Liver (tissue), 10 donors: ENCODE measurements around the gene OGFR. TPM values are rescaled to one million over a fixed set of nuclear protein-coding genes. Genes with fewer than 3 reads are reported as not detected.
A peak's percentile ranks its signal among the peaks of the same experiment; 100 is the strongest.

Source experiments
- DNase-seq: peaks from one replicate; pipeline ENCODE4 v3.0.0-alpha.2; 2017; ENCODE audit warnings: low spot score
- H3K27ac ChIP-seq, 2 donors: one replicate each; pipeline ENCODE4 v1.7.0; 2013; ENCODE audit warnings: inconsistent platforms in 2 of 2, low read length in 2 of 2, control low read depth in 1 of 2, low read depth in 1 of 2, mild to moderate bottlenecking in 1 of 2
- H3K27me3 ChIP-seq, 4 donors: one replicate each; pipeline versions ENCODE4 v1.6.1 to v1.7.0; 2013; ENCODE audit warnings: low read length in 3 of 4, inconsistent platforms in 1 of 4, mild to moderate bottlenecking in 1 of 4, moderate library complexity in 1 of 4; ENCODE audit not compliant: control insufficient read depth in 4 of 4, insufficient read depth in 4 of 4
- H3K36me3 ChIP-seq, 4 donors: one replicate each; pipeline versions ENCODE4 v1.6.1 to v1.7.0; 2013; ENCODE audit warnings: low read length in 3 of 4, mild to moderate bottlenecking in 3 of 4, low read depth in 1 of 4, moderate library complexity in 1 of 4; ENCODE audit not compliant: control insufficient read depth in 4 of 4, insufficient read depth in 3 of 4
- H3K4me1 ChIP-seq, 4 donors: one replicate each; pipeline versions ENCODE4 v1.6.1 to v1.7.0; 2013; ENCODE audit warnings: low read length in 3 of 4, mild to moderate bottlenecking in 3 of 4, moderate library complexity in 1 of 4; ENCODE audit not compliant: control insufficient read depth in 4 of 4, insufficient read depth in 4 of 4
- H3K4me3 ChIP-seq, 3 donors: one replicate each; pipeline versions ENCODE4 v1.6.1 to v1.7.0; 2013; ENCODE audit warnings: low read length in 3 of 3, control low read depth in 1 of 3, low read depth in 1 of 3, mild to moderate bottlenecking in 1 of 3
- H3K9ac ChIP-seq, 2 donors: one replicate each; pipeline ENCODE4 v1.7.0; 2013; ENCODE audit warnings: low read length in 2 of 2, mild to moderate bottlenecking in 2 of 2, moderate library complexity in 2 of 2, control low read depth in 1 of 2, low read depth in 1 of 2
- H3K9me3 ChIP-seq, 4 donors: one replicate each; pipeline versions ENCODE4 v1.6.1 to v1.7.0; 2013; ENCODE audit warnings: low read length in 3 of 4; ENCODE audit not compliant: control insufficient read depth in 4 of 4
- ATF3 ChIP-seq: IDR thresholded peaks from 2 replicates; pipeline ENCODE4 v1.6.1; 2016; ENCODE audit warnings: antibody characterized with exemption
- FOXA2 ChIP-seq: IDR thresholded peaks from 2 replicates; pipeline ENCODE4 v1.6.1; 2016; ENCODE audit warnings: antibody characterized with exemption
- GABPA ChIP-seq, 2 donors: IDR thresholded peaks in 1 of 2; conservative IDR thresholded peaks in 1 of 2; 2 replicates each; pipeline ENCODE4 v1.6.1; 2016; ENCODE audit warnings: antibody characterized with exemption in 2 of 2, mild to moderate bottlenecking in 1 of 2, moderate library complexity in 1 of 2
- HNF4A ChIP-seq, 2 donors: conservative IDR thresholded peaks; 2 replicates each; pipeline ENCODE4 v1.6.1; 2016; ENCODE audit warnings: antibody characterized with exemption in 2 of 2, mild to moderate bottlenecking in 2 of 2
- HNF4G ChIP-seq: IDR thresholded peaks from 2 replicates; pipeline ENCODE4 v1.6.1; 2016; ENCODE audit warnings: antibody characterized with exemption
- JUND ChIP-seq, 2 donors: IDR thresholded peaks; 2 replicates each; pipeline ENCODE4 v1.6.1; 2016; ENCODE audit warnings: antibody characterized with exemption in 2 of 2
- MAX ChIP-seq: IDR thresholded peaks from 2 replicates; pipeline ENCODE4 v1.6.1; 2016; ENCODE audit warnings: antibody characterized with exemption
- NR2F2 ChIP-seq: IDR thresholded peaks from 2 replicates; pipeline ENCODE4 v1.6.1; 2016; ENCODE audit warnings: antibody characterized with exemption
- RAD21 ChIP-seq, 2 donors: IDR thresholded peaks; 2 replicates each; pipeline ENCODE4 v1.6.1; 2016; ENCODE audit warnings: antibody characterized with exemption in 2 of 2, mild to moderate bottlenecking in 2 of 2
- REST ChIP-seq: IDR thresholded peaks from 2 replicates; pipeline ENCODE4 v1.6.1; 2016; ENCODE audit warnings: antibody characterized with exemption, mild to moderate bottlenecking
- RXRA ChIP-seq, 2 donors: IDR thresholded peaks; 2 replicates each; pipeline ENCODE4 v1.6.1; 2017 to 2018; ENCODE audit warnings: antibody characterized with exemption in 2 of 2, mild to moderate bottlenecking in 1 of 2
- SP1 ChIP-seq: IDR thresholded peaks from 2 replicates; pipeline ENCODE4 v1.6.1; 2018; ENCODE audit warnings: antibody characterized with exemption, mild to moderate bottlenecking
- TAF1 ChIP-seq: conservative IDR thresholded peaks from 2 replicates; pipeline ENCODE4 v1.6.1; 2016; ENCODE audit warnings: antibody characterized with exemption, mild to moderate bottlenecking
- YY1 ChIP-seq: IDR thresholded peaks from 2 replicates; pipeline ENCODE4 v1.6.1; 2016; ENCODE audit warnings: antibody characterized with exemption, mild to moderate bottlenecking
- WGBS: extraction: QIAGEN DNeasy Blood & Tissue Kit; methylation state at CpG from one replicate; pipeline ENCODE4 v1.1.7; 2013; 5-methylcytosine and 5-hydroxymethylcytosine counted together
- polyA plus RNA-seq, 2 donors: library from polyadenylated mRNA; stranded (reverse) in 1 of 2; unstranded in 1 of 2; fragments of 200-250 nt in 1 of 2; fragments of >200 nt in 1 of 2; fragmentation: Nextera tagmentation in 1 of 2; extraction: Ambion mirVana in 1 of 2; gene quantifications; one replicate each; pipeline versions ENCODE4 v1.2.1 to v1.2.3, GENCODE V29; 2013 to 2015
- small RNA-seq: library from RNA; depleted of rRNA; stranded (forward); fragments of <200 nt; gene quantifications from one replicate; pipeline ENCODE3, GENCODE V24; 2014
- total RNA-seq, 2 donors: library from RNA; depleted of rRNA; stranded (reverse); fragments of >200 nt; gene quantifications; one replicate each; pipeline ENCODE4 v1.2.3, GENCODE V29; 2014
- TF ChIP-seq, protein P1 (sequence below): IDR thresholded peaks from 2 replicates; pipeline ENCODE4 v1.6.1; 2016; ENCODE audit warnings: antibody characterized with exemption
- donor health status: healthy.
- donor health status: healthy.
- donor health status: healthy.
- donor health status: healthy.
- donor health status: healthy.

Gene OGFR
- total and polyA plus RNA-seq, 4 donors: 5.9 to 59.4 (median 29.4) TPM

- no peak for TF ChIP-seq JUND (IDR thresholded peaks at IDR 0.05)
- TF ChIP-seq, protein P1, sequence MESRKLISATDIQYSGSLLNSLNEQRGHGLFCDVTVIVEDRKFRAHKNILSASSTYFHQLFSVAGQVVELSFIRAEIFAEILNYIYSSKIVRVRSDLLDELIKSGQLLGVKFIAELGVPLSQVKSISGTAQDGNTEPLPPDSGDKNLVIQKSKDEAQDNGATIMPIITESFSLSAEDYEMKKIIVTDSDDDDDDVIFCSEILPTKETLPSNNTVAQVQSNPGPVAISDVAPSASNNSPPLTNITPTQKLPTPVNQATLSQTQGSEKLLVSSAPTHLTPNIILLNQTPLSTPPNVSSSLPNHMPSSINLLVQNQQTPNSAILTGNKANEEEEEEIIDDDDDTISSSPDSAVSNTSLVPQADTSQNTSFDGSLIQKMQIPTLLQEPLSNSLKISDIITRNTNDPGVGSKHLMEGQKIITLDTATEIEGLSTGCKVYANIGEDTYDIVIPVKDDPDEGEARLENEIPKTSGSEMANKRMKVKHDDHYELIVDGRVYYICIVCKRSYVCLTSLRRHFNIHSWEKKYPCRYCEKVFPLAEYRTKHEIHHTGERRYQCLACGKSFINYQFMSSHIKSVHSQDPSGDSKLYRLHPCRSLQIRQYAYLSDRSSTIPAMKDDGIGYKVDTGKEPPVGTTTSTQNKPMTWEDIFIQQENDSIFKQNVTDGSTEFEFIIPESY: no peak
- no peak for TF ChIP-seq ATF3
- TF ChIP-seq SP1: peak; percentile 49
- no peak for TF ChIP-seq NR2F2
- TF ChIP-seq RXRA (IDR thresholded peaks at IDR 0.05): no peak
- TF ChIP-seq TAF1: no peak
- TF ChIP-seq GABPA (IDR thresholded peaks at IDR 0.05 in 1 of 2, conservative IDR thresholded peaks at IDR 0.05 in 1 of 2): no peak
- TF ChIP-seq REST: no peak
- no peak for TF ChIP-seq FOXA2
- TF ChIP-seq HNF4A (conservative IDR thresholded peaks at IDR 0.05): peak in 1 of 2 donors; percentile 20
- no peak for TF ChIP-seq HNF4G
- no peak for TF ChIP-seq RAD21 (IDR thresholded peaks at IDR 0.05)
- TF ChIP-seq MAX: peak; percentile 76
- TF ChIP-seq YY1: no peak
- peaks cover 7 to 14% (median 12%) of the 10 kb centered on the region in 4 donors for H3K4me1 ChIP-seq
- 9% methylated on average over 70 of the region's 70 CpGs for WGBS
- H3K4me3 ChIP-seq: peak within 1 kb of the TSS; percentile 11 to 90 (median 31)
- H3K9me3 ChIP-seq: no peaks in the 10 kb centered on the region
- H3K36me3 ChIP-seq: peaks cover 0 to 5% (median 3%) of the 10 kb centered on the region in 4 donors
- peak; percentile 98 for DNase-seq
- H3K27ac ChIP-seq: no peak within 1 kb of the TSS
- H3K9ac ChIP-seq: no peak within 1 kb of the TSS
- no peaks in the 10 kb centered on the region for H3K27me3 ChIP-seq
These were observed 57.2 kb downstream of the OGFR start, which contains the start of gene TCFL5 for GRCh38 chr20:62861726-62862336. TCFL5 (minus strand) TSS chr20:62861822; CDS start chr20:62861670, 152 bp downstream.

Small RNA genes lying within 50 kb of the gene (small RNA-seq; reads per million reads assigned to genes)
- gene DPH3P1: not detected

Other genes starting within 250 kb of the OGFR start
- 1 to 10 TPM; 1.7 to 3.5 TPM for gene SLCO4A1, start 162.3 kb upstream of the OGFR start, total RNA-seq
- gene SLCO4A1, start 162.3 kb upstream of the OGFR start, polyA plus RNA-seq: 1 to 10 TPM; 1.3 to 4.3 TPM
- under 1 TPM; 0.08 to 0.33 TPM for gene NTSR1, start 96.0 kb upstream of the OGFR start, total RNA-seq
- gene NTSR1, start 96.0 kb upstream of the OGFR start, polyA plus RNA-seq: under 1 TPM in 1 of 2 donors, not detected in 1; 0.03 TPM
- gene MRGBP, start 8.4 kb upstream of the OGFR start, total RNA-seq: 1 to 10 TPM; 4.5 to 6.6 TPM
- 1 to 10 TPM; 5.2 to 6.8 TPM for gene MRGBP, start 8.4 kb upstream of the OGFR start, polyA plus RNA-seq
- under 1 TPM; 0.92 to 0.98 TPM for gene COL9A3, start 12.2 kb downstream of the OGFR start, total RNA-seq
- gene COL9A3, start 12.2 kb downstream of the OGFR start, polyA plus RNA-seq: 1 to 10 TPM; 1.2 to 2.0 TPM
- 1 to 10 TPM; 2.0 to 3.8 TPM for gene TCFL5, start 57.0 kb downstream of the OGFR start, total RNA-seq
- 1 to 10 TPM in 1 of 2 donors, under 1 TPM in 1; 0.79 to 2.4 TPM for gene TCFL5, start 57.0 kb downstream of the OGFR start, polyA plus RNA-seq
- gene DIDO1, start 121.7 kb downstream of the OGFR start, total RNA-seq: 10 to 100 TPM; 24.0 to 43.1 TPM
- gene DIDO1, start 121.7 kb downstream of the OGFR start, polyA plus RNA-seq: 10 to 100 TPM; 10.1 to 10.8 TPM
- gene GID8, start 133.3 kb downstream of the OGFR start, total RNA-seq: 10 to 100 TPM; 17.9 to 23.6 TPM
- 10 to 100 TPM; 10.2 to 11.4 TPM for gene GID8, start 133.3 kb downstream of the OGFR start, polyA plus RNA-seq
- gene SLC17A9, start 147.9 kb downstream of the OGFR start, total RNA-seq: 10 to 100 TPM; 16.0 to 73.1 TPM
- gene SLC17A9, start 147.9 kb downstream of the OGFR start, polyA plus RNA-seq: 100 to 1,000 TPM in 1 of 2 donors, 10 to 100 TPM in 1; 56.0 to 138 TPM
- not detected for gene BHLHE23, start 202.1 kb downstream of the OGFR start, total RNA-seq
- gene BHLHE23, start 202.1 kb downstream of the OGFR start, polyA plus RNA-seq: not detected